ENCODE data around the gene CPPED1. TPM values are rescaled to one million over a fixed set of nuclear protein-coding genes. Genes with fewer than 3 reads are reported as not detected.

CPPED1 gene
- total and polyA plus RNA-seq, 10 of the 15 experiments (the other 5 are each of a cell fraction or from before 2014, with no cell fraction given), result 7.1 to 39.0 (median 16.0) TPM

DNA sequence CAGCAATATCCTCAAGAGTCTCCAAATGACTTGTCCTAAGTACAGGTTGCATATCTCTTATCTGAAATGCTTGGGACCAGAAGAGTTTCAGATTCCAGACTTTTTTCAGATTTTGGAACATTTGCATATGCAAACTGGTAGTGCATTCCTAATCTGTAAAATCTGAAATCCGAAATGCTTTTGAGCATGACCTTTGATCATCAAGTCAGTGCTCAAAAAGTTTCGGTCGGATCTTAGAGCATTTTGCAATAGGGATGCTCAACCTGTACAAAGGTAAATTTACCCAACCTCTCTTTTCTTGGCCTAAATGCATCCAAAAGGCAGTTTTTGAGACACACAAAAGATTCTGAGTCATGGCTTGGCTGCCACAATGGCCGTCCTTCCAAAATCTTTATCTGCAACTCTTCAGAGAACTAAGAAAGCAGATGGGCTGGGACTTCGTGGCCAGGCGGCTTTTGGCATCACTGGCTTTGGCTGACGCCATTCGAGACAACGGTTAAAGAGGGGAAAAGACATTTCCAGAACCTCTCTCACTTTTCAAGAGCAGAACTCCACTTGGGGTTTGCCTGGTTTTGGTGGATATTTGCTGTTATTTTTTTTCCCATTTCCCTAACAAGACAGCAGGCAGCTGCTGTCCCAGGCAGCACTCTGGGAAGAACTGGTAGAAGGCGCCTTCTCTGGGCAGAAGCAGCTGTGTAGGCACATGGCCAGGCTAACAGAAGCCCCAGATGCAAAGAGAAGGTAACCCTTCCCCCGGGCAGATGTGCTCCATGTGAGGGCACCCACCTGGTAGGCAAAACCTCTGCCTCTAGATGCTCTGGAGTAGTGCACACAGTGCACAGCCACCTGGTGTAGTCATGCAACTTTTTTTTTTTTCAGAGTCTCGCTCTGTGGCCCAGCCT, 8.9 kb downstream of the CPPED1 start:
- no peaks in the 10 kb centered on the region for H4K20me1 ChIP-seq (ENCODE audit: control insufficient read depth, insufficient read depth)
- BruUV-seq (replicated peaks), result no TSS peak
- in situ Hi-C loops (cut with MboI) (no loop called here), intact Hi-C loops (cut with micrococcal nuclease; ENCODE audit: unreplicated experiment) (no loop called here)
- H3K36me3 ChIP-seq (ENCODE audit: control insufficient read depth in 2 of 2, insufficient read depth in 2 of 2, low read length in 1 of 2), result no peaks in the 10 kb centered on the region; a peak in 1 of 4 replicates
- H3K27ac ChIP-seq (ENCODE audit: control insufficient read depth, insufficient read depth), result no peak overlapping the region
- no peak overlapping the region for H3K4me2 ChIP-seq (ENCODE audit: control insufficient read depth, insufficient read depth)
- no peak for ATAC-seq
- 90% methylated on average over 12 of the region's 12 CpGs for WGBS (ENCODE audit: insufficient coverage, insufficient replicate concordance, low lambda C conversion rate, missing lambda C conversion rate)
- H3K9ac ChIP-seq (ENCODE audit: control insufficient read depth, insufficient read depth, low read length), result no peak overlapping the region
- H2AFZ ChIP-seq (ENCODE audit: control insufficient read depth, low read depth, low read length), result no peak overlapping the region
- no peak for DNase-seq (ENCODE audit: low read depth, low spot score)
- TF ChIP-seq, protein P1, sequence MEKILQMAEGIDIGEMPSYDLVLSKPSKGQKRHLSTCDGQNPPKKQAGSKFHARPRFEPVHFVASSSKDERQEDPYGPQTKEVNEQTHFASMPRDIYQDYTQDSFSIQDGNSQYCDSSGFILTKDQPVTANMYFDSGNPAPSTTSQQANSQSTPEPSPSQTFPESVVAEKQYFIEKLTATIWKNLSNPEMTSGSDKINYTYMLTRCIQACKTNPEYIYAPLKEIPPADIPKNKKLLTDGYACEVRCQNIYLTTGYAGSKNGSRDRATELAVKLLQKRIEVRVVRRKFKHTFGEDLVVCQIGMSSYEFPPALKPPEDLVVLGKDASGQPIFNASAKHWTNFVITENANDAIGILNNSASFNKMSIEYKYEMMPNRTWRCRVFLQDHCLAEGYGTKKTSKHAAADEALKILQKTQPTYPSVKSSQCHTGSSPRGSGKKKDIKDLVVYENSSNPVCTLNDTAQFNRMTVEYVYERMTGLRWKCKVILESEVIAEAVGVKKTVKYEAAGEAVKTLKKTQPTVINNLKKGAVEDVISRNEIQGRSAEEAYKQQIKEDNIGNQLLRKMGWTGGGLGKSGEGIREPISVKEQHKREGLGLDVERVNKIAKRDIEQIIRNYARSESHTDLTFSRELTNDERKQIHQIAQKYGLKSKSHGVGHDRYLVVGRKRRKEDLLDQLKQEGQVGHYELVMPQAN (conservative IDR thresholded peaks at IDR 0.05), result no peak
- TF ChIP-seq SRF (IDR thresholded peaks at IDR 0.05; ENCODE audit: low read depth in 2 of 2, low read length in 2 of 2) (no peak), YBX1 (IDR thresholded peaks at IDR 0.05) (no peak), ASH2L (IDR thresholded peaks at IDR 0.05; ENCODE audit: borderline replicate concordance, low read depth) (no peak), NR2F1 (conservative IDR thresholded peaks at IDR 0.05) (no peak)
- TF ChIP-seq, protein P2, sequence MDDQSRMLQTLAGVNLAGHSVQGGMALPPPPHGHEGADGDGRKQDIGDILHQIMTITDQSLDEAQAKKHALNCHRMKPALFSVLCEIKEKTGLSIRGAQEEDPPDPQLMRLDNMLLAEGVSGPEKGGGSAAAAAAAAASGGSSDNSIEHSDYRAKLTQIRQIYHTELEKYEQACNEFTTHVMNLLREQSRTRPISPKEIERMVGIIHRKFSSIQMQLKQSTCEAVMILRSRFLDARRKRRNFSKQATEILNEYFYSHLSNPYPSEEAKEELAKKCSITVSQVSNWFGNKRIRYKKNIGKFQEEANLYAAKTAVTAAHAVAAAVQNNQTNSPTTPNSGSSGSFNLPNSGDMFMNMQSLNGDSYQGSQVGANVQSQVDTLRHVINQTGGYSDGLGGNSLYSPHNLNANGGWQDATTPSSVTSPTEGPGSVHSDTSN (IDR thresholded peaks at IDR 0.05; ENCODE audit: insufficient replicate concordance, low read depth, low read length), result no peak
- TF ChIP-seq, protein P3, sequence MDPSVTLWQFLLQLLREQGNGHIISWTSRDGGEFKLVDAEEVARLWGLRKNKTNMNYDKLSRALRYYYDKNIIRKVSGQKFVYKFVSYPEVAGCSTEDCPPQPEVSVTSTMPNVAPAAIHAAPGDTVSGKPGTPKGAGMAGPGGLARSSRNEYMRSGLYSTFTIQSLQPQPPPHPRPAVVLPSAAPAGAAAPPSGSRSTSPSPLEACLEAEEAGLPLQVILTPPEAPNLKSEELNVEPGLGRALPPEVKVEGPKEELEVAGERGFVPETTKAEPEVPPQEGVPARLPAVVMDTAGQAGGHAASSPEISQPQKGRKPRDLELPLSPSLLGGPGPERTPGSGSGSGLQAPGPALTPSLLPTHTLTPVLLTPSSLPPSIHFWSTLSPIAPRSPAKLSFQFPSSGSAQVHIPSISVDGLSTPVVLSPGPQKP (IDR thresholded peaks at IDR 0.05; ENCODE audit: low read depth, low read length), result no peak
- RAD21 ChIA-PET (ENCODE audit: unreplicated experiment), result no interaction called here
- no peaks in the 10 kb centered on the region for H3K4me1 ChIP-seq (ENCODE audit: control insufficient read depth, insufficient read depth, low read length)
- H3K9me3 ChIP-seq (replicated peaks; ENCODE audit: control insufficient read depth, insufficient read depth, low read length), result peaks cover 2% of the 10 kb centered on the region; the same call in 1 of the 3 replicates
- no peak overlapping the region for H3K4me3 ChIP-seq
- no peaks in the 10 kb centered on the region for H3K27me3 ChIP-seq (replicated peaks in 1 of 2; ENCODE audit: control insufficient read depth in 2 of 2, insufficient read depth in 2 of 2, low read length in 1 of 2)
- POLR2A ChIA-PET, result interaction anchor here (0.5 to 0.8 kb wide), 3 partner anchors 10 to 27 kb away, joined by 3 to 7 read pairs (median 4); no protein-coding TSS in a partner anchor
- H3K79me2 ChIP-seq (ENCODE audit: control insufficient read depth, insufficient read depth, low read length), result no peaks in the 10 kb centered on the region
- CTCF ChIA-PET, result no interaction called here
- SMC1A ChIA-PET (ENCODE audit: uncharacterized antibody, unreplicated experiment), result interaction anchor here (0.6 kb wide), 1 partner anchor 113 kb away, joined by 3 read pairs; no protein-coding TSS in a partner anchor
- FAIRE-seq, result no peak
